H1 (cell line): ENCODE results near the gene TADA1. TPM values are rescaled to one million over a fixed set of nuclear protein-coding genes. Genes with fewer than 3 reads are reported as not detected.

Experiments used
- CTCF ChIA-PET: fragments of 300-600 bp; sonication (Branson Sonifier 250); formaldehyde crosslinking; loops from one replicate; lab custom pipeline; 2021; ENCODE audit not compliant: partially characterized antibody; lab: Charles Lee
- POLR2A ChIA-PET: fragments of 300-600 bp; sonication (Branson Sonifier 250); formaldehyde crosslinking; loops from one replicate; lab custom pipeline; 2021; ENCODE audit warnings: inconsistent platforms; ENCODE audit not compliant: partially characterized antibody; lab: Charles Lee
- DNase-seq, 2 experiments: peaks; one replicate each; pipeline versions ENCODE4 v3.0.0 to v3.0.0-alpha.2; 2010 to 2022; ENCODE audit warnings: low spot score in 2 of 2, low read depth in 1 of 2, mixed read lengths in 1 of 2
- FAIRE-seq: peaks from 2 replicates; lab custom pipeline; 2011; peaks lifted over from hg19 to GRCh38; lab: Jason Lieb, UNC
- H2AFZ ChIP-seq: 2 replicates; pipeline ENCODE4 v1.8.1; 2012; ENCODE audit warnings: low read length, inconsistent platforms
- H2AK5ac ChIP-seq: 2 replicates; pipeline ENCODE4 v1.6.1; 2013; ENCODE audit warnings: low read depth, low read length
- H2BK120ac ChIP-seq: replicated peaks from 2 replicates; pipeline ENCODE3; 2013; ENCODE audit warnings: low read depth, low read length, inconsistent platforms
- H2BK12ac ChIP-seq: 2 replicates; pipeline ENCODE4 v1.6.1; 2013; ENCODE audit warnings: low read depth, low read length
- H2BK15ac ChIP-seq: 2 replicates; pipeline ENCODE4 v1.6.1; 2013; ENCODE audit warnings: low read length
- H2BK20ac ChIP-seq: 2 replicates; pipeline ENCODE4 v1.6.1; 2013; ENCODE audit warnings: low read length
- H2BK5ac ChIP-seq: 2 replicates; pipeline ENCODE4 v1.6.1; 2013; ENCODE audit warnings: low read depth, low read length
- H3K14ac ChIP-seq: 2 replicates; pipeline ENCODE4 v1.6.1; 2013; ENCODE audit warnings: inconsistent platforms; ENCODE audit not compliant: insufficient read length
- H3K18ac ChIP-seq: 2 replicates; pipeline ENCODE4 v1.6.1; 2013; ENCODE audit warnings: low read length; ENCODE audit errors: extremely low read depth
- H3K23ac ChIP-seq: 2 replicates; pipeline ENCODE4 v1.6.1; 2013; ENCODE audit warnings: inconsistent platforms; ENCODE audit not compliant: insufficient read length
- H3K23me2 ChIP-seq: 2 replicates; pipeline ENCODE4 v1.6.1; 2013; ENCODE audit warnings: low read depth, low read length
- H3K27ac ChIP-seq: 2 replicates; pipeline ENCODE4 v1.6.1; 2011; ENCODE audit warnings: low read depth, low read length, inconsistent platforms
- H3K27me3 ChIP-seq, 4 experiments: replicated peaks in 1 of 4; 1 replicate in 1 of 4; 2 replicates in 3 of 4; pipeline versions ENCODE4 v1.6.1 to v1.8.1; 2011 to 2013; ENCODE audit warnings: low read length in 3 of 4, mild to moderate bottlenecking in 3 of 4, inconsistent platforms in 2 of 4, mixed read lengths in 2 of 4, moderate library complexity in 1 of 4; ENCODE audit not compliant: control insufficient read depth in 3 of 4, insufficient read depth in 3 of 4; ENCODE audit errors: extremely low read depth in 1 of 4
- H3K36me3 ChIP-seq, 4 experiments: 2 replicates each; pipeline versions ENCODE4 v1.6.1 to v1.8.1; 2011 to 2013; ENCODE audit warnings: mild to moderate bottlenecking in 4 of 4, low read length in 3 of 4, moderate library complexity in 2 of 4, control low read depth in 1 of 4, inconsistent platforms in 1 of 4; ENCODE audit not compliant: insufficient read depth in 4 of 4, control insufficient read depth in 2 of 4
- H3K4ac ChIP-seq: replicated peaks from 2 replicates; pipeline ENCODE3; 2013; ENCODE audit warnings: low read length, low read depth, mixed read lengths, inconsistent platforms; ENCODE audit not compliant: insufficient read length
- H3K4me1 ChIP-seq, 4 experiments: replicated peaks in 1 of 4; 1 replicate in 1 of 4; 2 replicates in 3 of 4; pipeline versions ENCODE4 v1.6.1 to v1.8.1; 2011 to 2013; ENCODE audit warnings: low read length in 3 of 4, inconsistent platforms in 2 of 4, mixed read lengths in 1 of 4; ENCODE audit not compliant: insufficient read depth in 4 of 4, control insufficient read depth in 3 of 4
- H3K4me2 ChIP-seq, 2 experiments: 2 replicates each; pipeline versions ENCODE4 v1.6.1 to v1.8.1; 2011 to 2013; ENCODE audit warnings: low read depth in 2 of 2, low read length in 2 of 2, control low read depth in 1 of 2, inconsistent platforms in 1 of 2, mild to moderate bottlenecking in 1 of 2; ENCODE audit not compliant: insufficient read depth in 1 of 2
- H3K4me3 ChIP-seq, 4 experiments: fragments of 200-600, 300-600 bp in 1 of 4; sonication (generic), shearing (Covaris generic), sonication (Bioruptor Twin) in 1 of 4; 2 replicates each; pipeline versions ENCODE4 v1.5.1 to v1.8.1; 2011 to 2016; ENCODE audit warnings: low read length in 4 of 4, low read depth in 3 of 4, control low read depth in 2 of 4, inconsistent platforms in 2 of 4, mild to moderate bottlenecking in 2 of 4, mixed read lengths in 1 of 4, moderate library complexity in 1 of 4; ENCODE audit not compliant: insufficient read depth in 2 of 4; ENCODE audit errors: extremely low read depth in 1 of 4
- H3K56ac ChIP-seq: replicated peaks from 2 replicates; pipeline ENCODE3; 2013; ENCODE audit warnings: low read depth, mild to moderate bottlenecking, mixed read lengths, low read length, inconsistent platforms; ENCODE audit not compliant: insufficient read length
- H3K79me1 ChIP-seq: 2 replicates; pipeline ENCODE4 v1.6.1; 2013; ENCODE audit warnings: low read depth, low read length, control low read depth
- H3K79me2 ChIP-seq, 2 experiments: 2 replicates each; pipeline versions ENCODE4 v1.6.1 to v1.8.1; 2012 to 2013; ENCODE audit warnings: low read length in 2 of 2, mild to moderate bottlenecking in 2 of 2, inconsistent platforms in 1 of 2; ENCODE audit not compliant: insufficient read depth in 2 of 2, control insufficient read depth in 1 of 2
- H3K9ac ChIP-seq, 4 experiments: replicated peaks in 1 of 4; 1 replicate in 1 of 4; 2 replicates in 3 of 4; pipeline versions ENCODE4 v1.6.1 to v1.8.1; 2011 to 2013; ENCODE audit warnings: low read depth in 3 of 4, low read length in 3 of 4, control low read depth in 2 of 4, mild to moderate bottlenecking in 2 of 4, moderate library complexity in 2 of 4, inconsistent platforms in 1 of 4; ENCODE audit errors: extremely low read depth in 1 of 4
- H3K9me3 ChIP-seq, 2 experiments: 2 replicates each; pipeline versions ENCODE4 v1.6.1 to v1.8.1; 2012 to 2013; ENCODE audit warnings: mild to moderate bottlenecking in 2 of 2, moderate library complexity in 2 of 2, control low read depth in 1 of 2, inconsistent platforms in 1 of 2, low read depth in 1 of 2, low read length in 1 of 2, mixed read lengths in 1 of 2; ENCODE audit not compliant: insufficient read depth in 2 of 2
- H4K20me1 ChIP-seq, 2 experiments: replicated peaks in 1 of 2; 2 replicates each; pipeline versions ENCODE3 to v1.8.1; 2011 to 2013; ENCODE audit warnings: inconsistent platforms in 2 of 2, low read length in 2 of 2, mild to moderate bottlenecking in 1 of 2; ENCODE audit not compliant: insufficient read depth in 2 of 2, control insufficient read depth in 1 of 2
- H4K5ac ChIP-seq: 2 replicates; pipeline ENCODE4 v1.6.1; 2013; ENCODE audit warnings: low read length, low read depth, mixed read lengths, inconsistent platforms; ENCODE audit not compliant: insufficient read length
- H4K8ac ChIP-seq: 2 replicates; pipeline ENCODE4 v1.8.0; 2013; ENCODE audit warnings: mild to moderate bottlenecking, moderate library complexity, low read length, inconsistent platforms; ENCODE audit not compliant: insufficient read depth; ENCODE audit errors: extremely low read depth
- H4K91ac ChIP-seq: replicated peaks from 2 replicates; pipeline ENCODE3; 2013; ENCODE audit warnings: low read length, mixed read lengths, inconsistent platforms; ENCODE audit not compliant: insufficient read length
- ATF2 ChIP-seq: IDR thresholded peaks from 2 replicates; pipeline ENCODE4 v1.6.1; 2012; ENCODE audit warnings: low read length, inconsistent platforms
- CHD1 ChIP-seq: IDR thresholded peaks from 2 replicates; pipeline ENCODE4 v1.6.1; 2012; ENCODE audit warnings: low read depth, low read length, improper control_type of control experiment
- GTF2F1 ChIP-seq: IDR thresholded peaks from 2 replicates; pipeline ENCODE4 v1.6.1; 2012; ENCODE audit warnings: low read depth, low read length, improper control_type of control experiment, borderline replicate concordance
- JUND ChIP-seq: IDR thresholded peaks from 2 replicates; pipeline ENCODE4 v1.6.1; 2011; ENCODE audit warnings: mild to moderate bottlenecking, improper control_type of control experiment, low read length
- NANOG ChIP-seq: IDR thresholded peaks from 2 replicates; pipeline ENCODE4 v1.6.1; 2011; ENCODE audit warnings: low read length, low read depth, mild to moderate bottlenecking, inconsistent platforms; ENCODE audit not compliant: insufficient read depth, poor library complexity, severe bottlenecking
- POLR2A ChIP-seq, 2 experiments: IDR thresholded peaks; 1 replicate in 1 of 2; 2 replicates in 1 of 2; pipeline ENCODE4 v1.6.1; 2011; ENCODE audit warnings: low read depth in 2 of 2, low read length in 2 of 2, mild to moderate bottlenecking in 2 of 2; ENCODE audit errors: control extremely low read depth in 1 of 2
- SAP30 ChIP-seq: fragments of 300-600 bp; sonication (generic); IDR thresholded peaks from 2 replicates; pipeline ENCODE4 v1.7.1; 2012; ENCODE audit warnings: low read length, moderate library complexity, mild to moderate bottlenecking, inconsistent platforms; ENCODE audit not compliant: insufficient read depth, insufficient replicate concordance
- SRF ChIP-seq: IDR thresholded peaks from 2 replicates; pipeline ENCODE4 v1.6.1; 2011; ENCODE audit warnings: mild to moderate bottlenecking, low read depth, low read length, moderate library complexity
- WGBS, 2 experiments: shearing (Covaris generic) in 1 of 2; methylation state at CpG; one replicate each; pipeline versions ENCODE4 v1.1.6 to v1.1.7; 2013 to 2015; ENCODE audit warnings: low lambda C conversion rate in 2 of 2, mixed read lengths in 2 of 2, inconsistent platforms in 1 of 2, low coverage in 1 of 2, missing lambda C conversion rate in 1 of 2; ENCODE audit not compliant: insufficient replicate concordance in 2 of 2, insufficient coverage in 1 of 2, insufficient read length in 1 of 2; ENCODE audit errors: extremely low coverage in 1 of 2, missing lambda C conversion rate in 1 of 2; 5-methylcytosine and 5-hydroxymethylcytosine counted together
- polyA plus RNA-seq, 7 experiments: library from polyadenylated mRNA; depleted of rRNA in 3 of 7; stranded (reverse) in 5 of 7; unstranded in 2 of 7; fragments of >200 nt in 5 of 7; fragments of 200-250 nt in 2 of 7; gene quantifications; 1 replicate in 5 of 7; 2 replicates in 1 of 7; 4 replicates in 1 of 7; pipeline versions ENCODE4 v1.2.1 to v1.2.3, GENCODE V29; 2011 to 2013; ENCODE audit warnings: missing spikeins in 2 of 7, mixed read lengths in 2 of 7
- total RNA-seq: library from RNA; stranded (reverse); fragmentation: NEBNext Ultra II Directional; extraction: Animal tissue kit (Norgen Biotek cat#: 25700); gene quantifications from 2 replicates; pipeline ENCODE4 v1.2.1, GENCODE V29; 2021

TADA1 gene
- total and polyA plus RNA-seq, 2 of the 8 experiments (the other 6 are each of a cell fraction or from before 2014, with no cell fraction given) = 21.1 to 23.6 TPM

GRCh38 chr1:166918088-166918955 is 42.3 kb upstream of the TADA1 start:
- H3K23ac ChIP-seq = no peak overlapping the region
- H3K79me1 ChIP-seq = no peaks in the 10 kb centered on the region
- no peak for FAIRE-seq
- no peak overlapping the region for H2AK5ac ChIP-seq
- H4K20me1 ChIP-seq = no peaks in the 10 kb centered on the region
- H2BK15ac ChIP-seq = no peak overlapping the region
- no peak overlapping the region for H2BK20ac ChIP-seq
- H3K23me2 ChIP-seq = peaks cover 9% of the 10 kb centered on the region; the same call in 1 of the 2 replicates
- H2BK120ac ChIP-seq = no peak overlapping the region
- H2BK12ac ChIP-seq = no peak overlapping the region
- no peak overlapping the region for H2BK5ac ChIP-seq
- TF ChIP-seq GTF2F1 = no peak
- TF ChIP-seq POLR2A (IDR thresholded peaks at IDR 0.05; ENCODE audit: control extremely low read depth in 1 of 2, low read depth in 2 of 2, low read length in 2 of 2) = no peak
- no peak for TF ChIP-seq SAP30
- TF ChIP-seq SRF = no peak
- no peak for TF ChIP-seq CHD1
- TF ChIP-seq NANOG = no peak
- no peak for TF ChIP-seq ATF2
- TF ChIP-seq JUND = no peak
- H4K5ac ChIP-seq = no peak overlapping the region
- WGBS, 2 experiments = 92% methylated on average over 6 of the region's 6 CpGs; no CpG with 5 or more reads in 1 of the 2 experiments
- no peak overlapping the region for H3K9ac ChIP-seq
- no peak overlapping the region for H3K4me3 ChIP-seq
- no peak overlapping the region for H3K14ac ChIP-seq
- H3K27me3 ChIP-seq = peaks cover 5 to 37% (median 36%) of the 10 kb centered on the region in 4 experiments
- H4K8ac ChIP-seq = no peak overlapping the region
- no peak overlapping the region for H3K56ac ChIP-seq
- no peak overlapping the region for H3K27ac ChIP-seq
- no peak overlapping the region for H2AFZ ChIP-seq
- H4K91ac ChIP-seq = no peak overlapping the region
- no peaks in the 10 kb centered on the region for H3K9me3 ChIP-seq
- ChIA-PET CTCF (interaction anchor here (0.6 to 23.8 kb wide), 5 partner anchors 8 to 536 kb away, joined by 3 to 874 read pairs (median 4); no protein-coding TSS in a partner anchor), POLR2A (interaction anchor here (0.9 kb wide), 1 partner anchor 304 kb away, joined by 4 read pairs; no protein-coding TSS in a partner anchor)
- H3K4me2 ChIP-seq = no peak overlapping the region
- DNase-seq = no peak
- H3K79me2 ChIP-seq = no peaks in the 10 kb centered on the region
- peaks cover 0 to 4% (median 2%) of the 10 kb centered on the region in 4 experiments; a peak in 4 of 7 replicates for H3K4me1 ChIP-seq
- no peak overlapping the region for H3K4ac ChIP-seq
- no peak overlapping the region for H3K18ac ChIP-seq
- no peaks in the 10 kb centered on the region for H3K36me3 ChIP-seq
